Right lobe of liver (tissue), 6 donors: Measurements from ENCODE around the gene CEP350. TPM values are rescaled to one million over a fixed set of nuclear protein-coding genes. Genes with fewer than 3 reads are reported as not detected.

Source experiments
- ATAC-seq, 4 donors: fragments of 200-7000 bp; cut with Tn5 transposase; one replicate each; pipeline ENCODE4 v1.9.1; 2020; ENCODE audit warnings: mild to moderate bottlenecking in 4 of 4, moderate library complexity in 4 of 4
- DNase-seq, 3 donors: peaks; one replicate each; pipeline ENCODE4 v3.0.0-alpha.2; 2020
- H3K27ac ChIP-seq, 3 donors: fragments of 200-600 bp; one replicate each; pipeline ENCODE4 v1.8.0; 2022
- H3K27me3 ChIP-seq, 2 donors: fragments of 200-600 bp; one replicate each; pipeline ENCODE4 v1.8.0; 2022
- H3K36me3 ChIP-seq, 4 donors: fragments of 200-600 bp; sonication (generic) in 1 of 4; one replicate each; pipeline versions ENCODE4 v1.5.1 to v1.8.0; 2017 to 2022; ENCODE audit warnings: control low read depth in 1 of 4
- H3K4me1 ChIP-seq, 4 donors: fragments of 200-600 bp; sonication (generic) in 1 of 4; one replicate each; pipeline versions ENCODE4 v1.5.1 to v1.8.0; 2017 to 2022; ENCODE audit warnings: control low read depth in 1 of 4
- H3K4me3 ChIP-seq, 3 donors: fragments of 200-600 bp; one replicate each; pipeline ENCODE4 v1.8.0; 2022
- H3K9me3 ChIP-seq, 4 donors: fragments of 200-600 bp; sonication (generic) in 1 of 4; one replicate each; pipeline versions ENCODE4 v1.5.1 to v1.8.0; 2017 to 2022; ENCODE audit warnings: control low read depth in 1 of 4
- POLR2A ChIP-seq: fragments of 450-650 bp; IDR thresholded peaks from one replicate; pipeline ENCODE4 v1.6.1; 2017; ENCODE audit warnings: antibody characterized with exemption, mild to moderate bottlenecking
- whole genome bisulfite sequencing: methylation state at CpG from one replicate; pipeline ENCODE4 v1.1.6; 2018; ENCODE audit warnings: low coverage, low lambda C conversion rate; ENCODE audit not compliant: insufficient coverage; ENCODE audit errors: missing lambda C conversion rate; 5-methylcytosine and 5-hydroxymethylcytosine counted together
- intact Hi-C, 2 donors: fragments of 100-400 bp; cut with DNase I; formaldehyde crosslinking; loops; one replicate each; pipeline versions ENCODE4 v1.11.2 to v1.14.1; 2022
- total RNA-seq, 6 experiments: library from RNA; depleted of rRNA in 2 of 6; stranded (reverse); fragments of >200 nt in 2 of 6; fragmentation: NEBNext Ultra II Directional in 3 of 6; extraction: Animal tissue kit (Norgen Biotek cat#: 25700) in 3 of 6; gene quantifications; one replicate each; pipeline versions ENCODE4 v1.1.0 to v1.2.4, GENCODE V29; 2016 to 2023
- TF ChIP-seq, protein P1 (sequence below), 4 donors: fragments of 200-600 bp in 3 of 4; fragments of 450-650 bp in 1 of 4; IDR thresholded peaks; one replicate each; pipeline versions ENCODE4 v1.5.1 to v1.8.0; 2016 to 2022; ENCODE audit warnings: antibody characterized with exemption in 4 of 4, mild to moderate bottlenecking in 2 of 4
- donor health status: DM: no; HTN: yes; CAD: no.
- donor health status: DM: no; HTN: no; CAD: no.
- donor health status: DM: no; HTN: no; CAD: no.
- donor health status: DM: no; HTN: yes; CAD: no.
- donor health status: DM: no; HTN: yes; CAD: no.

CEP350 gene
- total RNA-seq, 6 experiments from 2014 or later = 15.6 to 24.6 (median 21.3) TPM

DNA sequence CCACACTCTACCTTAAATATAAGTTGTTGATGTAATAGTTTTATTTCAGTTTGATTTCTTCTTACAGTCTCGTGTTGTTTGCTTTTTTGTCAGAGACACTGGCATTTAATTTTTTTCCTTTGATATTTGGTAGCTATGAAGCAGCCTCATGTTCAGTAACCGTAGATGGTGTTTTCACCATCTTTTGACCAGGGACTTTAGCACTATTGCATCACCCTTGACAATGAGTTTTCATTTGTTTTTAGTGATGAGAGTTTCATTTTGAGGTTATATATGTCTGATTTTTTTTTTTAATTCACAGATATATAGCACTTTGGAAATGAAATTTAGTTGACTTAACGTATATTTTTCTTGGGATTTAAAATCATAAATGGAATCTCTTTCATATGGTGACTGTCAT, 36.2 kb downstream of the CEP350 start:
- H3K9me3 ChIP-seq = no peaks in the 10 kb centered on the region
- peak; percentile 32 to 57 (median 52) for ATAC-seq
- TF ChIP-seq, protein P1, sequence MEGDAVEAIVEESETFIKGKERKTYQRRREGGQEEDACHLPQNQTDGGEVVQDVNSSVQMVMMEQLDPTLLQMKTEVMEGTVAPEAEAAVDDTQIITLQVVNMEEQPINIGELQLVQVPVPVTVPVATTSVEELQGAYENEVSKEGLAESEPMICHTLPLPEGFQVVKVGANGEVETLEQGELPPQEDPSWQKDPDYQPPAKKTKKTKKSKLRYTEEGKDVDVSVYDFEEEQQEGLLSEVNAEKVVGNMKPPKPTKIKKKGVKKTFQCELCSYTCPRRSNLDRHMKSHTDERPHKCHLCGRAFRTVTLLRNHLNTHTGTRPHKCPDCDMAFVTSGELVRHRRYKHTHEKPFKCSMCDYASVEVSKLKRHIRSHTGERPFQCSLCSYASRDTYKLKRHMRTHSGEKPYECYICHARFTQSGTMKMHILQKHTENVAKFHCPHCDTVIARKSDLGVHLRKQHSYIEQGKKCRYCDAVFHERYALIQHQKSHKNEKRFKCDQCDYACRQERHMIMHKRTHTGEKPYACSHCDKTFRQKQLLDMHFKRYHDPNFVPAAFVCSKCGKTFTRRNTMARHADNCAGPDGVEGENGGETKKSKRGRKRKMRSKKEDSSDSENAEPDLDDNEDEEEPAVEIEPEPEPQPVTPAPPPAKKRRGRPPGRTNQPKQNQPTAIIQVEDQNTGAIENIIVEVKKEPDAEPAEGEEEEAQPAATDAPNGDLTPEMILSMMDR (IDR thresholded peaks at IDR 0.05) = no peak
- TF ChIP-seq POLR2A = no peak
- H3K4me1 ChIP-seq = peaks cover 0 to 6% (median 0%) of the 10 kb centered on the region in 4 donors
- no peaks in the 10 kb centered on the region for H3K27me3 ChIP-seq
- intact Hi-C loops = no loop called here
- no peak overlapping the region for H3K27ac ChIP-seq
- 55% methylated on average over 3 of the region's 3 CpGs for WGBS
- peaks cover 0 to 7% (median 1%) of the 10 kb centered on the region in 4 donors for H3K36me3 ChIP-seq
- H3K4me3 ChIP-seq = no peak overlapping the region
- no peak for DNase-seq

DNA sequence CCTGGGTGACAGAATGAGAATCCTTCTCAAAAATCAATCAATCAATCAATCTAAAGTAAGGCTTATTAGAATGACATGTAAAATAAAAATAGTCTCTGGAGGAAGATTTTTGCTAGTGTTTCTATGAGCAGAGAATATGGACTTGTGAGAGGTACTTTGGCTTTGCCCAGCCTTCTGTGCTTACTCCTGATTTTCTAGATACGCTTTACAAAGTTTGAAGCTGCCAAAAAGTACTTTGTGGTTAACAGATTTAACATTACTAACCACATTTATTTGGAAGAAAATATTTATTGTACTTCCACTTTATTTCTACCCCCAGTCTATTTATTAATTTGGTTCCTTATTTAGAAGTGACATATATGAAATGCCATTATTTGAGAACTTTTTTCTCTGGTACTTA, 41.0 kb downstream of the CEP350 start:
- no peak for DNase-seq
- H3K9me3 ChIP-seq = no peaks in the 10 kb centered on the region
- H3K36me3 ChIP-seq = peaks cover 0 to 17% (median 2%) of the 10 kb centered on the region in 4 donors
- TF ChIP-seq POLR2A = no peak
- TF ChIP-seq, protein P1 (IDR thresholded peaks at IDR 0.05) = no peak
- peaks cover 0 to 5% (median 2%) of the 10 kb centered on the region in 4 donors for H3K4me1 ChIP-seq
- ATAC-seq = no peak
- intact Hi-C loops = no loop called here
- no peak overlapping the region for H3K4me3 ChIP-seq
- WGBS = 82% methylated on average over 1 of the region's 1 CpG
- no peaks in the 10 kb centered on the region for H3K27me3 ChIP-seq
- H3K27ac ChIP-seq = no peak overlapping the region

DNA sequence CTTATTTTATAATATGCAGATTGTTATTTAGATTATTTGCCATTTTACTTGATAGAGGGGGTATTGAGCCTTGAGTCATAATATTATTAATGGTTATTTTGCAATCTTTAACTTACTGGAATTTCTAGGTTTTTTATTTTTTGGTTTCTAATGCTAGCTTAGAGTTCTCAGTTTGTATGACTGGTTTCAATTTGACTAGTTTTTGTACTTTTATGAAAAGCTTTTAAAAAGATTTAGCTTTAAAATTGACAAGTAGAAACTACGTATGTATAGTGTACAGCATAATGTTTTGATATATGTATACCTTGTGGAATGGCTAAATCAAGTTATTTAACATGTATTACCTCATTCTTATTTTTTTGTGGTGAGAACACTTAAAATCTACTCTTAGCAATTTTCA, 41.5 kb downstream of the CEP350 start:
- DNase-seq = no peak
- peaks cover 0 to 4% (median under 1%) of the 10 kb centered on the region in 4 donors for H3K4me1 ChIP-seq
- WGBS = 82% methylated on average over 1 of the region's 1 CpG
- no peak overlapping the region for H3K27ac ChIP-seq
- no peak overlapping the region for H3K4me3 ChIP-seq
- H3K9me3 ChIP-seq = no peaks in the 10 kb centered on the region
- intact Hi-C loops = no loop called here
- ATAC-seq = no peak
- H3K27me3 ChIP-seq = no peaks in the 10 kb centered on the region
- TF ChIP-seq POLR2A = no peak
- TF ChIP-seq, protein P1 (IDR thresholded peaks at IDR 0.05) = no peak
- H3K36me3 ChIP-seq = peaks cover 0 to 17% (median 2%) of the 10 kb centered on the region in 4 donors

DNA sequence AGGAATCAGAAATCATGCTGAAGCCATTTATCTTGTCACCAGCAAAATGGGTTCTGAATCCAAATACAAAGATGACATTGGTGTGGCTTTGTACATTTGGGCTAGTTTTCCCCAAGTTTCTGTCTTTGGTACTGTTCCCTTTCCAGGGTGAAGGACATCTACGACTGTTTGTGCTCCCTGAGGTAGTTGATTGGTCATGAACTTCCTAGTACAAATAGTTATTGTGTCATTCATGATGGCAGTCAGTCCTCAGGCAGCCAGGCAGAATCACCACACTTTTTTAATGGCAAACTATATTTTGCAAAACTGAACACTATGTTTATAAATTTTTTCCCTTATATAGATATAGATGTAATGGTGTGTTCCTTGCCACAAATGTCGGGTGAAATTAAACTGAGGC, 46.0 kb downstream of the CEP350 start:
- intact Hi-C loops = no loop called here

More for the DNA sequence above, 46.0 kb downstream of the CEP350 start:
- Histone ChIP-seq H3K27me3 (no peaks in the 10 kb centered on the region), H3K4me1 (peaks cover 0 to 4% (median 0%) of the 10 kb centered on the region in 4 donors), H3K27ac (no peak overlapping the region), H3K4me3 (no peak overlapping the region), H3K36me3 (peaks cover 0 to 10% (median 1%) of the 10 kb centered on the region in 4 donors), H3K9me3 (no peaks in the 10 kb centered on the region)
- peak; percentile 37 to 91 (median 55) for ATAC-seq
- no peak for DNase-seq
- WGBS = 66% methylated on average over 2 of the region's 2 CpGs
- TF ChIP-seq, protein P1 (IDR thresholded peaks at IDR 0.05) = no peak
- no peak for TF ChIP-seq POLR2A
